Activated B cell treated with CpG ODN at 0.5 μM for 24 hours (primary cell): Measurements from ENCODE around the gene CCT6A. TPM values are rescaled to one million over a fixed set of nuclear protein-coding genes. Genes with fewer than 3 reads are reported as not detected.
"Not testable (repeated sequence)": the region's sequence is repeated elsewhere in the genome, so short reads cannot be mapped to it uniquely, and the experiment has no call there.

ENCODE experiments used
- ATAC-seq: fragments of 200-7000 bp; cut with Tn5 transposase; one replicate; pipeline ENCODE4 v1.10.0; 2021; ENCODE audit warnings: low read depth, mild to moderate bottlenecking, moderate library complexity
- CTCF ChIA-PET: fragments of 350-600 bp; sonication (Branson Sonifier 250); formaldehyde crosslinking; loops from one replicate; lab custom pipeline; 2021; ENCODE audit warnings: antibody characterized with exemption; lab: Charles Lee
- POLR2A ChIA-PET: fragments of 350-600 bp; sonication (Branson Sonifier 250); formaldehyde crosslinking; loops from one replicate; lab custom pipeline; 2021; ENCODE audit warnings: antibody characterized with exemption; lab: Charles Lee
- DNase-seq: peaks from one replicate; pipeline ENCODE4 v3.0.0; 2022
- H3K27ac Mint-ChIP-seq: one replicate; pipeline ENCODE4 v1.8.0; 2020; ENCODE audit warnings: mixed read lengths
- H3K27me3 Mint-ChIP-seq: one replicate; pipeline ENCODE4 v1.8.0; 2021; ENCODE audit warnings: mixed read lengths
- H3K36me3 Mint-ChIP-seq: one replicate; pipeline ENCODE4 v1.8.0; 2021; ENCODE audit warnings: low read depth, mixed read lengths
- H3K4me1 Mint-ChIP-seq: one replicate; pipeline ENCODE4 v1.8.0; 2021; ENCODE audit warnings: mixed read lengths
- H3K4me3 Mint-ChIP-seq: one replicate; pipeline ENCODE4 v1.8.0; 2020; ENCODE audit warnings: mild to moderate bottlenecking, mixed read lengths
- H3K9me3 Mint-ChIP-seq: one replicate; pipeline ENCODE4 v1.8.0; 2020; ENCODE audit warnings: mixed read lengths
- CTCF ChIP-seq: fragments of 200-600 bp; IDR thresholded peaks from one replicate; pipeline ENCODE4 v1.8.0; 2022; ENCODE audit warnings: antibody characterized with exemption, mild to moderate bottlenecking
- intact Hi-C: fragments of 100-400 bp; cut with micrococcal nuclease; formaldehyde crosslinking; loops from one replicate; pipeline ENCODE4 v1.15.1; 2024
- total RNA-seq: library from RNA; stranded (reverse); gene quantifications from 2 replicates; pipeline ENCODE4 v1.2.3, GENCODE V29; 2022

Gene CCT6A
- total RNA-seq, 1 donor from 2014 or later, result 158 TPM

- Mint-ChIP-seq H3K4me1 (peaks cover 4% of the 10 kb centered on the region), H3K9me3 (no peaks in the 10 kb centered on the region), H3K27ac (no peak overlapping the region), H3K27me3 (no peaks in the 10 kb centered on the region), H3K36me3 (peaks cover 2% of the 10 kb centered on the region), H3K4me3 (no peak overlapping the region)
- ATAC-seq (no peak), DNase-seq (no peak)
- TF ChIP-seq CTCF, result no peak
- CTCF ChIA-PET, result no interaction called here
- intact Hi-C loops, result no loop called here
- POLR2A ChIA-PET, result no interaction called here
Observed at GRCh38 chr7:56028942-56029630, 22.5 kb upstream of the CCT6A start.

GRCh38 chr7:56030340-56030739, 21.2 kb upstream of the CCT6A start:
- ChIA-PET POLR2A (no interaction called here), CTCF (no interaction called here)
- Mint-ChIP-seq H3K27me3 (no peaks in the 10 kb centered on the region), H3K4me1 (peaks cover 4% of the 10 kb centered on the region), H3K9me3 (no peaks in the 10 kb centered on the region), H3K27ac (no peak overlapping the region), H3K4me3 (no peak overlapping the region), H3K36me3 (peaks cover 2% of the 10 kb centered on the region)
- no peak for TF ChIP-seq CTCF
- DNase-seq (no peak), ATAC-seq (no peak)
- intact Hi-C loops, result loop anchor here (5.0 kb wide), 1 partner anchor 78 kb away; the partner anchor contains the start of gene MRPS17

- H3K9me3 Mint-ChIP-seq, H3K4me1 Mint-ChIP-seq, CTCF ChIA-PET, DNase-seq, ATAC-seq, H3K4me3 Mint-ChIP-seq, POLR2A ChIA-PET, H3K27me3 Mint-ChIP-seq, H3K27ac Mint-ChIP-seq, H3K36me3 Mint-ChIP-seq: not testable (repeated sequence)
- intact Hi-C loops, result loop anchor here (5.0 kb wide), 1 partner anchor 79 kb away; the partner anchor contains the start of gene MRPS17
Observed at GRCh38 chr7:56031556-56031955, 20.0 kb upstream of the CCT6A start.

GRCh38 chr7:56032578-56032977, 19.0 kb upstream of the CCT6A start:
- H3K4me1 Mint-ChIP-seq, CTCF ChIA-PET, H3K9me3 Mint-ChIP-seq, H3K27me3 Mint-ChIP-seq, H3K36me3 Mint-ChIP-seq, DNase-seq, H3K27ac Mint-ChIP-seq, ATAC-seq, H3K4me3 Mint-ChIP-seq: not testable (repeated sequence)
- POLR2A ChIA-PET, result interaction anchor here (0.7 kb wide), 2 partner anchors 32 to 619 kb away, joined by 5 to 9 read pairs; no protein-coding TSS in a partner anchor
- intact Hi-C loops, result loop anchor here (5.0 kb wide), 1 partner anchor 80 kb away; the partner anchor contains the start of gene MRPS17

- H3K4me3 Mint-ChIP-seq, result peak overlapping the region; percentile 84
- H3K36me3 Mint-ChIP-seq, result peaks cover 2% of the 10 kb centered on the region
- ATAC-seq, result peak; percentile 98
- no peaks in the 10 kb centered on the region for H3K27me3 Mint-ChIP-seq
- intact Hi-C loops, result loop anchor here (1.0 to 5.0 kb wide), 3 partner anchors 17 to 82 kb away; partner anchors contain the start of genes CCT6A, MRPS17, PSPH and SUMF2
- ChIA-PET POLR2A (interaction anchor here (1.2 to 1.8 kb wide), 2 partner anchors 17 to 72 kb away, joined by 3 to 14 read pairs; partner anchors contain the start of genes CCT6A, CHCHD2 and PSPH), CTCF (interaction anchor here (1.2 kb wide), 1 partner anchor 18 kb away, joined by 4 read pairs; no protein-coding TSS in a partner anchor)
- H3K9me3 Mint-ChIP-seq, result no peaks in the 10 kb centered on the region
- H3K27ac Mint-ChIP-seq, result peak overlapping the region; percentile 68
- peak; percentile 66 for DNase-seq
- H3K4me1 Mint-ChIP-seq, result peaks cover 4% of the 10 kb centered on the region
- no peak for TF ChIP-seq CTCF
Observed at GRCh38 chr7:56033671-56034432, 17.7 kb upstream of the CCT6A start.
